HG02610 (cell line): ENCODE results near the gene SOX8.
"Not testable (repeated sequence)": the region's sequence is repeated elsewhere in the genome, so short reads cannot be mapped to it uniquely, and the experiment has no call there.

Source experiments
- ATAC-seq: cut with Tn5 transposase; IDR thresholded peaks from one replicate; pipeline ENCODE4 v1.9.1; 2021; ENCODE audit warnings: mild to moderate bottlenecking, moderate library complexity; ENCODE audit not compliant: unreplicated experiment

The SOX8 gene

DNA sequence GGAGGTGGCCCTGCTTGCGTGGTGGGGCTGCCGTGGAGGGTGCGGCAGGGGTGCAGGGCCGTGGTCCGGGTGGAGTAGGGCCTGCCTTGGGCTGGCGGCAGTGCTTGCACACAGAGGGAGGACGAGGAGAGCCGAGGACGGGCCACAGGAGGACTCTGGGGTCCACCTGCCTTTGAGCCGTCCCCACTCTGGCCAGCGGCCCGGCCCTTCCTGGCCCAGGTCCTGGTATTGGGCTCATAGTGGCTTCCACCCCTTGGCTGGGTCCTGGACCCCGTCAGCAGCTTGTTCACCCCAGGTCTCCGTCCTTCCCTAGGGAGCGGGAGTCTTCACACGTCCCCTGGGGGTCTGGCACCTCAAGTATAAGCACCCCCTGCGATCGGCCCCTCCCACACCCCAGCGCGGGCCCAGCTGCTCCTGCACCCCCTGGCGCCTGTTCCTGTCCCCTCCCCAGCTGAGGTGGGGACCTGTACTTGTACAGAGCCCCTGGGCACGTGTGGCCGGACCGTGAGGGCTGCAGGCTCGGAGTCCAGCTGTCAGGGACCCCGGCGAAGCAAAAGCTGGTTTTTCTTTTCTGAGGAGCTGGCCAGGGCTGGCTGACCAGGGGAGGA lies 40.1 kb downstream of the SOX8 start:
- no peak for ATAC-seq

DNA sequence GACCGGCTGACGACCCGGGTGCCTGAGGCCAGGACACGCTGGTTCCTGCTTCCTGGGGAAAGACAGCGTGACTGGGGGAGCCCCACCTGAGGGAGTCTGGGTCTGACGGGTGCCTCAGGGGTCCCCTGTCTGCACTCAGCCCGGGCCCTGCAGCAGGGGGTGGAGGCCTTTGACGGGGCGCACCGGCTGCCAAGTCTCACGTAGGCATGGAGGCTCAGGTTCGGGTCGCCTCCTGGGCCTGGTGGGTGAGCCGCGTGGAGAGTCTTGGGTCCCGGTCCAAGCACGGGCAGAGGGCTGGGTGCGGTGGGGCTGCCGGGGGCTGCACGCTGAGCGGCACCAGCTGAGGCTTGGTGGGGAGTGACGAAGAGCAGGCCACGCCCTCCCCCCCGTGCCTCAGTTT lies 40.9 kb downstream of the SOX8 start:
- ATAC-seq, result no peak

DNA sequence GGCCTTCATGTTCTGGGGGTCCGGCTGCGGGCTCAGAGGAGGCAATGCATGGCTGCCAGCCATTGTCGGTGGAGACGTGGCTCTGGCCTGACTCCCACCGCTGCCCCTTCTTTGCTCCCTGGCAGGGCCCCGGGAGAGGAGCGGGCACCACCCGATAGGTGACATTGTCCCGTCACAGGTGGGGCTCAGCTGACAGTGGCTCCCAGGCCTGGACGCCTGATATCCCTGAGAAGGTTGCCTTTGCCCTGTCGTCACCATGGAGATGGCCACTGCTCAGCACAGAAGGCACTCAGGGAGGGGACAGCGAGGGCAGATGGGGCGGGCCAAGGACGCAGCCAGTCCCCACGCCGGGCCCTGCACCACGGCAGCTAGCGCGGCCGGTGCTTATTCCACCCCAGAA lies 42.6 kb downstream of the SOX8 start:
- ATAC-seq, result no peak

GRCh38 chr16:1025183-1025809 lies 43.7 kb downstream of the SOX8 start:
- ATAC-seq, result not testable (repeated sequence)

GRCh38 chr16:1026057-1026783 lies 44.6 kb downstream of the SOX8 start:
- no peak for ATAC-seq

DNA sequence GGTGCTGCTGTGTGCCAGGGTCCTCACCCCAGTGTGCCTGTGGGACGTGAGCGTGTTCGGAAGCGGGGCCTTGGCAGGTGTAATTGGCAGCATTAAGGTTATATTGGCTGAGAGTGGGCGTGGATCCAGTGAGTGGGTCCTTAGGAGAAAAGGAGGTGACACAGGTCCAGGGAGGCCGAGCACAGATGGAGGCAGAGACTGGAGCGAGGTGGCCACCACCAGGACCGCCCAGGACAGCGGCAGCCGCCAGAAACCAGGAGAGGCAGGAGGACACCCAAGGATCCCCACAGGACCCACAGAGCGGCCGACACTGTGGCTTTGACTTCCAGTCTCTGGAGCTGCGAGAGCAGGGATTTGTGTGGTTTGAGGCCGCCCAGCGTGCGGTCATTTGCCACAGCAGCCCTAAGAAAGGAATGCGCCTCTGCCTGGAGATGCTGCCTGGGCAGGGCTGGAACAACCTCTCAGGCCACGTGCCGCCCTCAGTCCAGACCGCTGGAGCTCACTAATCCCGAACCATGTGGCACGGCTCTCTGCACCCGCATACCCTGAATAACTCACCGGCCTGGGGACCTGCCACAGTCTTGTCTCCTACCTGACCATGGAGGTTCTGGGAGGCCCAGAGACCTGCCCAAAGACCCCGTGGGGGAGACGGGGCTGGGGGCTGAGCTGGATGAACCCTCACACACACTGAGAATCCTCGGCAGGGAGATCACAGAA lies 45.4 kb downstream of the SOX8 start:
- no peak for ATAC-seq

DNA sequence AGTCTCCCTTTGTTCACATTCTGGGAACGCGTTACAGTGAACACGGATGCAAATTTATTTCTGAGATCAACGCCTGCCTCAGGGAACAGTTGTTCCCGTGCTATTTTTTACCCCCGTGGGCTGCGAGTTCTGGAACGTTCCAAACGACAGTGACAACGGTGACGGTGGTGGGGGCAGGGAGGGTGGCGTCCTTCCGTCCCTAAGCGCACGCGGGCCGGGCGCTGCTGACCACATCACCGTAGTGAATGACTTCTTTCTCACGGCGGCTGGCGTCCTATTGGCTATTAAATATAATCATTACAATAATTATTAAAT lies 45.9 kb downstream of the SOX8 start:
- no peak for ATAC-seq

- no peak for ATAC-seq
These were observed 46.5 kb downstream of the SOX8 start for GRCh38 chr16:1028056-1028455.

- no peak for ATAC-seq
These were observed 47.1 kb downstream of the SOX8 start for GRCh38 chr16:1028524-1029258.

GRCh38 chr16:1029259-1029545 lies 47.6 kb downstream of the SOX8 start:
- ATAC-seq, result no peak

- no peak for ATAC-seq
These were observed 48.9 kb downstream of the SOX8 start for GRCh38 chr16:1030473-1030901.

- no peak for ATAC-seq
These were observed 50.1 kb downstream of the SOX8 start for GRCh38 chr16:1031666-1032065.

DNA sequence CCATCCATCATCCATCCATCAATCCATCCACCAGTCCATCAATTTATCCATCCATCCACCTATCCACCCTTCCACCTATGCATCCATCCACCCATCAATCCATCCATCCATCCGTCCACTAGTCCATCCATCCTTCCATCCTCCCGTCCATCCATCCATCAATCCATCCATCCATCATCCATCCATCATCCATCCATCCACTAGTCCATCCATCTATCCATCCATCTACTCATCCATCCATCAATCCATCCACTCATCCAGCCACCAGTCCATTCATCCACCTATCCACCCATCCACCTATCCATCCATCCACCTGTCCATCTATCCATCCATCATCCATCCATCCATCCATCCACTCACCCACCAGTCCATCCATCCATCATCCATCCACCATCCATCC lies 51.0 kb downstream of the SOX8 start:
- no peak for ATAC-seq

DNA sequence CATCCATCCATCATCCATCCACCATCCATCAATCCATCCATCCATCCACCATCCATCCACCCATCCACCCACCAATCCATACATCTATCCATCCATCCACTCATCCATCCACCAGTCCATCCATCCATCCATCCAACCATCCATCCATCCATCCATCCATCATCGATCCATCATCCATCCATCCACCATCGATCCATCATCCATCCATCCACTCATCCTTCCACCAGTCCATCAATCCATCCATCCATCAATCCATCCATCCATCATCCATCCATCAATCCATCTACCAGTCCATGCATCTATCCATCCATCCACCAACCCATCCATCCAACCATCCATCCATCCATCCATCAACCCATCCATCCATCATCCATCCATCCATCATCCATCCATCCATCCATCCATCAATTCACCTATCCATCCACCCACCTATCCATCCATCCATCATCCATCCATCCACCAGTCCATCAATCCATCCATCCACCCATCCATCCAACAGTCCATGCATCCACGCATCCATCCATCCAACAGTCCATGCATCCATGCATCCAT lies 51.6 kb downstream of the SOX8 start:
- no peak for ATAC-seq

DNA sequence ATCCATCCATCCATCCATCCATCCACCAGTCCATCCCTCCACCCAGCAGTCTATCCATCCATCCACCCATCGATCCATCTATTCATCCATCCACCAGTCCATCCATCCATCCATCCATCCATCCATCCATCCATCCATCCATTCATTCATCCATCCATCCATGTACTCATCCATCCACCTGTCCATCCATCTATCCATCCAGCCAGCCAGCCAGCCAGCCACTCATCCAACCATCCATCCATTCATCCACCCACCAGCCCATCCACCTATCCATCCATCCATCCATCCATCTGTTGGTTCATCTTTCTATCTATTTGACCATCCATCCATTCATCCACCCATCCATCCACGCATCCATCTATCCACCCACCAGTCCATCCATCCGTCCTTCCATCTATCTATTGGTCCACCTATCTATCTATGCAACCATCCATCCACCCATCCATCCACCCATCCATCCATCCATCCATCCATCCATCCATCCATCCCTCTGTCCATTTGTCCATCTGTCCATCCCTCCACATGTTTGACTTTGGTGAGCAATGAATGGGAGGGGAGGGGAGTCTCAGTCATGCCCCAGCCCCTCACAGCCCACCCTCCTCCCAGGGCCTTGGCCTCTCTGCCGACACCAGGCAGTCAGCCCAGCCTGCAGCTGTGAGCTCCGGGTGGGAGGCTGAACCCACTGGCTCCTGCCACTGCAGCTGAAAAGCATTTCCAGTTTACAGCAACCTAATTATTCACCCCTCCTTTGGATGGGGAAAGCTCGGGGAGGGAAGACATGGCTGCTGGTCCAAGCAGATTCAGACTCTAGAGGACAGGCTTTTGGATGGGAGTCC lies 52.9 kb downstream of the SOX8 start:
- ATAC-seq, result no peak

DNA sequence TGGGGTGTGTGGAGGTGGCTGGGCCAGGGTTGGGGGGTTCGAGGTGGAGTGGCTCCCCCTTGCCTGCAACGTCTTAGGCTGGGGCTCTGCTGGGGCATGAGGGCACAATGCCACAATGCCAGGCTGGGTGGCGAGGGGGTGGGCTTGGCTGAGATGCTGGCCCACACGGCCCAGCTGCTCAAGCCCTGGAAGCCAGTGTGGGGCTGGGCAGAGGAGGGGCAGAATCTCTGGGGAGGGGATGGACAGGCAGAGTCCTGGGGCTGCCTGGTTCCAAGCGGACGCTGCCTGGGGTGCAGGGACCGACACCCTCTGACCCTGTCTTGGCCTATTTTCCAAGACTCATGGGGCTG lies 53.5 kb downstream of the SOX8 start:
- ATAC-seq, result no peak

DNA sequence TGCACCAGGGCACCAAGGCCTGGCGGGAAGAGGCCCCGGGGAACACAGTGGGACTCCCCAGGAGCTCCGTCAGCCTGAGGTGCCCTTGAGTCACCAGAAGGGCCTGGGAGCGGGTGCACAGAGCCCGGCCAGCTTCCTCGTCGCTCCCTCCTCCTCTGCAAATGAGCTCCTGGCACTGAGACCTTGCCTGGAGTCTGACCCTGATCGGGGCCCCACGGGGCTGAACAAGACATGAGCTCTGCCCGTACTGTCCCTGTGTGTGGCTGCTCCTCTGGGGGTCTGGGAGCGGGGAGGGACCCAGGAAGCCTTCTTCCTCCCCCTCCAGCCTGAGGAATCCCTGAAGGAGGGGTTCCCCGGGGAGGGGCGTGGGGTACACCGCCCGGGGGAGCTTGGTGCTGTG lies 54.6 kb downstream of the SOX8 start:
- ATAC-seq, result no peak
